ENCODE data around the gene TLE6. TPM values are rescaled to one million over a fixed set of nuclear protein-coding genes. Genes with fewer than 3 reads are reported as not detected.

TLE6 gene
- polyA plus RNA-seq, 4 donors: 1.9 to 10.5 (median 7.5) TPM

GRCh38 chr19:3041761-3042620 lies 64.6 kb downstream of the TLE6 start:
- no peak for DNase-seq (ENCODE audit: low read depth in 4 of 4, low spot score in 3 of 4)

GRCh38 chr19:3042621-3043267 lies 65.4 kb downstream of the TLE6 start:
- no peak for DNase-seq (ENCODE audit: low read depth in 4 of 4, low spot score in 3 of 4)

Other genes with a start within 250 kb of the TLE6 start
- gene SLC39A3, start 237.5 kb upstream of the TLE6 start, polyA plus RNA-seq (ENCODE audit: insufficient read length in 4 of 4): 10 to 100 TPM; 23.8 to 31.5 (median 27.1) TPM
- gene SGTA, start 194.3 kb upstream of the TLE6 start, polyA plus RNA-seq (ENCODE audit: insufficient read length in 4 of 4): 10 to 100 TPM; 41.8 to 64.0 (median 50.8) TPM
- gene THOP1, start 192.1 kb upstream of the TLE6 start, polyA plus RNA-seq (ENCODE audit: insufficient read length in 4 of 4): 10 to 100 TPM; 28.9 to 62.2 (median 41.2) TPM
- 1 to 10 TPM; 7.4 to 9.9 (median 9.2) TPM for gene ZNF554, start 157.7 kb upstream of the TLE6 start, polyA plus RNA-seq (ENCODE audit: insufficient read length in 4 of 4)
- 10 to 100 TPM; 10.0 to 14.7 (median 11.9) TPM for gene ZNF555, start 136.1 kb upstream of the TLE6 start, polyA plus RNA-seq (ENCODE audit: insufficient read length in 4 of 4)
- gene ZNF556, start 110.2 kb upstream of the TLE6 start, polyA plus RNA-seq (ENCODE audit: insufficient read length in 4 of 4): 1 to 10 TPM in 2 of 4 donors, under 1 TPM in 2; 0.58 to 1.3 (median 1.0) TPM
- 1 to 10 TPM; 4.9 to 9.2 (median 7.7) TPM for gene ZNF57, start 76.6 kb upstream of the TLE6 start, polyA plus RNA-seq (ENCODE audit: insufficient read length in 4 of 4)
- gene ZNF77, start 32.6 kb upstream of the TLE6 start, polyA plus RNA-seq (ENCODE audit: insufficient read length in 4 of 4): 1 to 10 TPM; 6.5 to 8.1 (median 7.3) TPM
- 10 to 100 TPM; 39.1 to 68.7 (median 43.7) TPM for gene TLE2, start 51.7 kb downstream of the TLE6 start, polyA plus RNA-seq (ENCODE audit: insufficient read length in 4 of 4)
- gene TLE5, start 84.9 kb downstream of the TLE6 start, polyA plus RNA-seq (ENCODE audit: insufficient read length in 4 of 4): 100 to 1,000 TPM; 425 to 627 (median 469) TPM
- 10 to 100 TPM; 49.1 to 58.9 (median 54.2) TPM for gene GNA11, start 116.8 kb downstream of the TLE6 start, polyA plus RNA-seq (ENCODE audit: insufficient read length in 4 of 4)
- gene GNA15, start 158.5 kb downstream of the TLE6 start, polyA plus RNA-seq (ENCODE audit: insufficient read length in 4 of 4): 1 to 10 TPM in 3 of 4 donors, under 1 TPM in 1; 0.96 to 2.2 (median 1.1) TPM
- gene S1PR4, start 201.2 kb downstream of the TLE6 start, polyA plus RNA-seq (ENCODE audit: insufficient read length in 4 of 4): under 1 TPM; 0.21 to 0.54 (median 0.32) TPM
- gene NCLN, start 208.4 kb downstream of the TLE6 start, polyA plus RNA-seq (ENCODE audit: insufficient read length in 4 of 4): 10 to 100 TPM; 28.1 to 50.9 (median 32.1) TPM
- 1 to 10 TPM in 2 of 4 donors, under 1 TPM in 2; 0.76 to 1.3 (median 0.97) TPM for gene CELF5, start 247.1 kb downstream of the TLE6 start, polyA plus RNA-seq (ENCODE audit: insufficient read length in 4 of 4)

All from left renal pelvis (tissue), 4 donors.